SK-N-SH (cell line): Measurements from ENCODE around the gene TJP1.

Experiments
- CHD2 ChIP-seq: fragments of 150-350 bp; IDR thresholded peaks from 2 replicates; pipeline ENCODE4 v1.6.1; 2018; ENCODE audit warnings: low read length; ENCODE audit not compliant: partially characterized antibody
- CTCF ChIP-seq: fragments of 200-600 bp; sonication (generic); IDR thresholded peaks from 2 replicates; pipeline ENCODE4 v1.6.1; 2017; ENCODE audit warnings: antibody characterized with exemption, mild to moderate bottlenecking, moderate library complexity
- EP300 ChIP-seq, 2 experiments: IDR thresholded peaks; 2 replicates each; pipeline versions ENCODE4 v1.4.0 to v1.6.1; 2012; ENCODE audit warnings: borderline replicate concordance in 1 of 2, low read depth in 1 of 2, low read length in 1 of 2
- EZH2phosphoT487 ChIP-seq: fragments of 200-600 bp; sonication (generic); IDR thresholded peaks from 2 replicates; pipeline ENCODE4 v1.6.1; 2017; ENCODE audit warnings: low read depth, mixed run types, mild to moderate bottlenecking, antibody characterized with exemption, moderate library complexity, borderline replicate concordance
- MAX ChIP-seq: IDR thresholded peaks from 2 replicates; pipeline ENCODE4 v1.4.0; 2012; ENCODE audit warnings: low read depth
- NRF1 ChIP-seq: IDR thresholded peaks from 2 replicates; pipeline ENCODE4 v1.6.1; 2012; ENCODE audit warnings: low read depth, mild to moderate bottlenecking, low read length
- POLR2AphosphoS5 ChIP-seq: IDR thresholded peaks from 2 replicates; pipeline ENCODE4 v1.6.1; 2012; ENCODE audit warnings: low read depth, low read length
- SMC3 ChIP-seq: IDR thresholded peaks from 2 replicates; pipeline ENCODE4 v1.6.1; 2012; ENCODE audit warnings: low read depth, low read length, improper control_type of control experiment
- TAF1 ChIP-seq: IDR thresholded peaks from 2 replicates; pipeline ENCODE4 v1.6.1; 2012; ENCODE audit warnings: low read depth, mild to moderate bottlenecking, low read length, moderate library complexity, borderline replicate concordance
- USF1 ChIP-seq: IDR thresholded peaks from 2 replicates; pipeline ENCODE4 v1.4.0; 2012; ENCODE audit warnings: low read depth, borderline replicate concordance

GRCh38 chr15:29680465-29681165 lies 141.7 kb downstream of the TJP1 start:
- TF ChIP-seq USF1 (no peak), CTCF (no peak), SMC3 (no peak), MAX (no peak), TAF1 (no peak), EZH2phosphoT487 (no peak), NRF1 (no peak), POLR2AphosphoS5 (no peak), CHD2 (no peak), EP300 (IDR thresholded peaks at IDR 0.05; ENCODE audit: borderline replicate concordance in 1 of 2, low read depth in 1 of 2, low read length in 1 of 2) (no peak)
